Esophagus squamous epithelium (tissue), 4 donors: ENCODE measurements around the gene PKP3.

Source experiments
- CTCF ChIP-seq, 6 experiments: fragments of 450-650 bp in 4 of 6; fragments of 200-600 bp in 2 of 6; sonication (generic) in 2 of 6; IDR thresholded peaks; one replicate each; pipeline ENCODE4 v1.5.1; 2016 to 2019; ENCODE audit warnings: antibody characterized with exemption in 6 of 6, mild to moderate bottlenecking in 4 of 6, moderate library complexity in 4 of 6
- POLR2A ChIP-seq, 4 donors: fragments of 450-650 bp; IDR thresholded peaks; one replicate each; pipeline ENCODE4 v1.6.1; 2017; ENCODE audit warnings: antibody characterized with exemption in 4 of 4, mild to moderate bottlenecking in 4 of 4, moderate library complexity in 3 of 4

- peak in 5 of 6 experiments; percentile 24 to 49 (median 35) for TF ChIP-seq CTCF (IDR thresholded peaks at IDR 0.05)
- peak in 2 of 4 donors; percentile 15 to 39 for TF ChIP-seq POLR2A (IDR thresholded peaks at IDR 0.05)
Measured at GRCh38 chr11:406796-407650, 13.0 kb downstream of the PKP3 start.
